GM18867 (cell line): ENCODE measurements around the gene PPP2R2C.

Experiments
- ATAC-seq: cut with Tn5 transposase; IDR thresholded peaks from one replicate; pipeline ENCODE4 v1.9.1; 2021; ENCODE audit warnings: mild to moderate bottlenecking, moderate library complexity; ENCODE audit not compliant: unreplicated experiment

Gene PPP2R2C

GRCh38 chr4:6426571-6427438 lies 45.6 kb downstream of the PPP2R2C start:
- ATAC-seq = no peak

- ATAC-seq = no peak
These were observed 46.5 kb downstream of the PPP2R2C start for GRCh38 chr4:6425911-6426310.

- ATAC-seq = peak; percentile 66
These were observed 47.1 kb downstream of the PPP2R2C start for GRCh38 chr4:6425336-6425735.

- no peak for ATAC-seq
These were observed 48.0 kb downstream of the PPP2R2C start for GRCh38 chr4:6424425-6424824.

- peak; percentile 93 for ATAC-seq
These were observed 48.8 kb downstream of the PPP2R2C start for GRCh38 chr4:6423575-6423974.

- no peak for ATAC-seq
These were observed 49.5 kb downstream of the PPP2R2C start for GRCh38 chr4:6422866-6423265.

GRCh38 chr4:6422105-6422504 lies 50.3 kb downstream of the PPP2R2C start:
- ATAC-seq = no peak

- no peak for ATAC-seq
These were observed 51.0 kb downstream of the PPP2R2C start for GRCh38 chr4:6421397-6421796.

- ATAC-seq = no peak
These were observed 51.4 kb downstream of the PPP2R2C start for GRCh38 chr4:6420972-6421371.

- no peak for ATAC-seq
These were observed 52.4 kb downstream of the PPP2R2C start for GRCh38 chr4:6420036-6420435.

GRCh38 chr4:6419452-6420028 lies 52.9 kb downstream of the PPP2R2C start:
- ATAC-seq = no peak

GRCh38 chr4:6418193-6418755 lies 54.1 kb downstream of the PPP2R2C start:
- no peak for ATAC-seq

- no peak for ATAC-seq
These were observed 54.8 kb downstream of the PPP2R2C start for GRCh38 chr4:6417516-6418050.

- no peak for ATAC-seq
These were observed 55.7 kb downstream of the PPP2R2C start for GRCh38 chr4:6416518-6417286.

GRCh38 chr4:6415031-6415705 lies 57.2 kb downstream of the PPP2R2C start:
- no peak for ATAC-seq

GRCh38 chr4:6414578-6414977 lies 57.8 kb downstream of the PPP2R2C start:
- no peak for ATAC-seq

- no peak for ATAC-seq
These were observed 61.8 kb downstream of the PPP2R2C start for GRCh38 chr4:6410664-6411063.

- no peak for ATAC-seq
These were observed 62.3 kb downstream of the PPP2R2C start for GRCh38 chr4:6410068-6410467.

- ATAC-seq = no peak
These were observed 63.0 kb downstream of the PPP2R2C start for GRCh38 chr4:6409381-6409780.

GRCh38 chr4:6408263-6408662 lies 64.2 kb downstream of the PPP2R2C start:
- ATAC-seq = no peak

- ATAC-seq = no peak
These were observed 67.1 kb downstream of the PPP2R2C start for GRCh38 chr4:6405397-6405706.
